GM19099 (cell line): ENCODE measurements around the gene PLEKHH2.

Experiments used
- POLR2A ChIP-seq: IDR thresholded peaks from 3 replicates; pipeline ENCODE4 v1.6.1; 2011; ENCODE audit warnings: low read depth; ENCODE audit not compliant: insufficient read length; ENCODE audit errors: extremely low read depth

PLEKHH2 gene

DNA sequence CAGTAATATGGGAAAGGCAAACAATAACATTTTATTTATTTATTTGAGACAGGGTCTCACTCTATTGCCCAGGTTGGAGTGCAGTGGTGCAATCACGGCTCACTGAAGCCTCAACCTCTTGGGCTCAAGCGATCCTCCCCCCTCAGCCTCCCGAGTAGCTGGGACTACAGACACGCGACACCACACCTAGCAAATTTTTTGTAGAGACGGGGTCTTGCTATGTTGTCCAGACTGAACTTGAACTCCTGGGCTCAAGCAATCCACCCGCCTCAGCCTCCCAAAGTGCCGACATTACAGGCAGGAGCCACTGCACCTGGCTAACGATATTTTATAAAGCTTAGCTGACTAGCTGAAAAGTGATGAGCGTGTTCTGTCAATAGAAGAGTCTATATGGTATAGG, 17.5 kb upstream of the PLEKHH2 start:
- TF ChIP-seq POLR2A: no peak

DNA sequence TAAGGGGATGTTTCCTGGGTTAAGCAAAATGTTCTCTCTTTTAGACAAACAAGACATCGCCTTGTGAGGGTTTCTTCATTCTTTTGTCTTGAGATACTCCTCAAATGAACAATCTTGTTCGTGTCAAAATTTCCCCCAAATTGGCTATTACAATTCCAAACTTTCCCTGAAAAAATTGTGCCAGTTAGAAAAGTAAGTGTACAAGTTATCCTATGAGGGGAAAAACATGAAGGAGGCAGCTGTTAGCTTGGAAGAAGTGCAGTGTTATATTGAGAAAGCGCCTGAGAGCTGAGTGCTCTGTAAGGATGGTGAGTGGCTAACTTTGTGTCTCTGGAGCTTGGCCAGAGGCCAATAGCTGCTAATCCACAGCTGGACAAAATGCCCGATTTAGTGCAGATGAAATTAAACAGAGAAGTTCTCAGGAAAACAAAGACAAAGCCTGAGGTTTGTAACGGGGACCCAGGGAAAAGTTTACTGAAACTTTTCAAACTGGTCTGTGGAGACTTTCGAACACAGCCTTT, 14.1 kb upstream of the PLEKHH2 start:
- no peak for TF ChIP-seq POLR2A

- TF ChIP-seq POLR2A: no peak
Observed at GRCh38 chr2:43631618-43632317, 5.3 kb upstream of the PLEKHH2 start.

GRCh38 chr2:43634604-43635306, 2.3 kb upstream of the PLEKHH2 start:
- no peak for TF ChIP-seq POLR2A

GRCh38 chr2:43636621-43637020, 439 bp upstream of the PLEKHH2 start:
- TF ChIP-seq POLR2A: no peak

DNA sequence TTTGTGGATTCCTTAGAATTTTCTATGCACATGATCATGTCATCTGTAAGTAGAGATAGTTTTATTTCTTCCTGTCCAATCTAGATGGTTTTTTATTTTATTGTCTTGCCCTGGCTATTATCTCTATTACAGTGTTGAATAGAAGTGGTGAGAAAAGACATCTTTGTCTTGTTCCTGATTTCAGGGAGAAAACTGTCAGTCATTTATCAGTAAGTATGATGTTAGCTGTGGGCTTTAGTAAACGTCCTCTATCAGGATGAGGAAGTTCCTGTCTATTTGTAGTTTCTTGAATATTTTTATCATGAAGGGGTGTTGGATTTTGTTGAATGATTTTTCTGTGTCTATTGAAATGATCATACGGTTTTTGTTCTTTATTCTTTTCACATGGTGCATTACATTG, 5.3 kb downstream of the PLEKHH2 start:
- no peak for TF ChIP-seq POLR2A

DNA sequence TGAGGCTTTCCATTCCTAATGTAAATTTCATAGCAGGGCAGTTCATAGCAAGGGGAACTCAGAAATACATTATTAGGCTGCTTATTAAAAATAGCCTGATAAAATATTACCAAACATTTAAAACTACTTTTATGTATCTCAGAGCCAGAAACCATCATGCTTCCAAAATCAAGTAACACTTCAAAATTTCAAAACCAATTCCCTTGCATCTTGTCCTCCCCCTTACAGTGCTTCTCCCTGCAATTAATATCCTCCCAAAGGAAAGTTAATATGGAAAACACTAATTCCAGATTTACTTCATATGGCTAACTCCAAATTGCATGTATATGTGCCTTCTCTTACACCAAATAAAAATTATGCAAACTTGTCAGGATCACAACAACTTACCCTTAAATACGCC, 6.6 kb downstream of the PLEKHH2 start:
- no peak for TF ChIP-seq POLR2A

GRCh38 chr2:43648994-43649701, 12.1 kb downstream of the PLEKHH2 start:
- TF ChIP-seq POLR2A: no peak

GRCh38 chr2:43653506-43653905, 16.4 kb downstream of the PLEKHH2 start:
- TF ChIP-seq POLR2A: no peak

- TF ChIP-seq POLR2A: no peak
Observed at GRCh38 chr2:43657241-43657640, 20.2 kb downstream of the PLEKHH2 start.

DNA sequence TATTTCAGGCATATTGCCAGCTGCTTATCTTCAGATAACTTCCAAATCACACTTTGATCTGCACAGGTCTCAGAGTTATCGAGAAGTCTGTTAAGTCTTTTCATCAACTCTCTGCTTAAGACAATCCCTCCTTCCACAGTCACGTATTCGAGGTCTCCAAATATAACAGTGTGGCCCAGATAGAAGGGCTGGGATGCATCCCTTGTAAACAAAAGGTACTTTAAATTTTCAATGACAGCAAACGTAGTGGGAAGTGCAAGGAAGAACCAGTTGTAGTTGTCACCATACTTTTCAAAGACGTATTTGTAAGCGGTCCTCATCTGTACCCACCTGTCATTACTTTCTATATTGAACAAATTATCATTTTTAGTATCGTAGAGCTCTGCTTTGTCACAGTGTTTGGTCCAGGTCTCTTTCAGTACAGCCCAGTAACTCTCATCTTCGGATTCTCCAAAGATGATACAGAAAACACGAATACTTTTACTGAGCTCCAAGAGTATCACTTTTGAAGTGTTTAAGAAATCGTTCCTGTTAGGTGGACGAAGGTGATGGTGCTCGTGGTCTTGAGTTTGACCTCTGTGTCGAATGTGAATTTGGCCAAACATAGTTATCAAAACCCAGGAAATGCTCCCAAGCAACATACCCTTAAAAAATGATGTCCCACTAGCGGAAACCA, 38.7 kb downstream of the PLEKHH2 start:
- TF ChIP-seq POLR2A: no peak

- no peak for TF ChIP-seq POLR2A
Observed at GRCh38 chr2:43676322-43677050, 39.4 kb downstream of the PLEKHH2 start, which contains the start of gene C1GALT1C1L. Gene C1GALT1C1L, minus strand, starts transcription at chr2:43676429. Its CDS starts 107 bp downstream, at chr2:43676322.

DNA sequence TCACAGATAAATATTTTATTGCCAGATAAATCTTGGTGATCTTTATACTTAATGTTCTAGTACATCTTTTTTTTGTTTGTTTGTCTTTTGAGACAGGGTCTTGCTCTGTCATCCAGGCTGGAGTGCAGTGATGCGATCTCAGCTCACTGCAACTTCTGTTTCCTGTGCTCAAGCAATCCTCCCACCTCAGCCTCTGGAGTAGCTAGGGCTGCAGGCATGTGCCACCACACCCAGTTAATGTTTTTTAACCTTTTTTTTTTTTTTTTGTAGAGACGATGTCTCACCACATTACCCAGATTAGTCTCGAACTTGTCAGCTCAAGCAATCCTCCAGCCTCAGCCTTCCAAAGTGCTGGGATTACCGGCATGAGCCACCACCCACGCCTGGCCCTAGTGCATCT, 48.3 kb downstream of the PLEKHH2 start:
- no peak for TF ChIP-seq POLR2A

GRCh38 chr2:43689999-43690398, 52.9 kb downstream of the PLEKHH2 start:
- no peak for TF ChIP-seq POLR2A
